Measurements from ENCODE around the gene PAQR9.

PAQR9 gene

GRCh38 chr3:142982038-142982773 lies 18.7 kb upstream of the PAQR9 start:
- TF ChIP-seq CTCF (IDR thresholded peaks at IDR 0.05; ENCODE audit: low read depth, low read length), result no peak
- H3K4me3 ChIP-seq (ENCODE audit: low read depth, low read length), result no peak overlapping the region

GRCh38 chr3:142981108-142981507 lies 17.6 kb upstream of the PAQR9 start:
- no peak overlapping the region for H3K4me3 ChIP-seq (ENCODE audit: low read depth, low read length)
- no peak for TF ChIP-seq CTCF (IDR thresholded peaks at IDR 0.05; ENCODE audit: low read depth, low read length)

GRCh38 chr3:142977399-142977728 lies 13.9 kb upstream of the PAQR9 start:
- TF ChIP-seq CTCF (IDR thresholded peaks at IDR 0.05; ENCODE audit: low read depth, low read length), result no peak
- H3K4me3 ChIP-seq (ENCODE audit: low read depth, low read length), result no peak overlapping the region

- no peak for TF ChIP-seq CTCF (IDR thresholded peaks at IDR 0.05; ENCODE audit: low read depth, low read length)
- no peak overlapping the region for H3K4me3 ChIP-seq (ENCODE audit: low read depth, low read length)
Observed at GRCh38 chr3:142976621-142977398, 13.3 kb upstream of the PAQR9 start.

GRCh38 chr3:142975316-142975995 lies 12.0 kb upstream of the PAQR9 start:
- H3K4me3 ChIP-seq (ENCODE audit: low read depth, low read length), result no peak overlapping the region
- TF ChIP-seq CTCF (IDR thresholded peaks at IDR 0.05; ENCODE audit: low read depth, low read length), result no peak

- no peak for TF ChIP-seq CTCF (IDR thresholded peaks at IDR 0.05; ENCODE audit: low read depth, low read length)
- H3K4me3 ChIP-seq (ENCODE audit: low read depth, low read length), result no peak overlapping the region
Observed at GRCh38 chr3:142973217-142974009, 9.9 kb upstream of the PAQR9 start.
